ENCODE results near the gene CCDC188.

DNA sequence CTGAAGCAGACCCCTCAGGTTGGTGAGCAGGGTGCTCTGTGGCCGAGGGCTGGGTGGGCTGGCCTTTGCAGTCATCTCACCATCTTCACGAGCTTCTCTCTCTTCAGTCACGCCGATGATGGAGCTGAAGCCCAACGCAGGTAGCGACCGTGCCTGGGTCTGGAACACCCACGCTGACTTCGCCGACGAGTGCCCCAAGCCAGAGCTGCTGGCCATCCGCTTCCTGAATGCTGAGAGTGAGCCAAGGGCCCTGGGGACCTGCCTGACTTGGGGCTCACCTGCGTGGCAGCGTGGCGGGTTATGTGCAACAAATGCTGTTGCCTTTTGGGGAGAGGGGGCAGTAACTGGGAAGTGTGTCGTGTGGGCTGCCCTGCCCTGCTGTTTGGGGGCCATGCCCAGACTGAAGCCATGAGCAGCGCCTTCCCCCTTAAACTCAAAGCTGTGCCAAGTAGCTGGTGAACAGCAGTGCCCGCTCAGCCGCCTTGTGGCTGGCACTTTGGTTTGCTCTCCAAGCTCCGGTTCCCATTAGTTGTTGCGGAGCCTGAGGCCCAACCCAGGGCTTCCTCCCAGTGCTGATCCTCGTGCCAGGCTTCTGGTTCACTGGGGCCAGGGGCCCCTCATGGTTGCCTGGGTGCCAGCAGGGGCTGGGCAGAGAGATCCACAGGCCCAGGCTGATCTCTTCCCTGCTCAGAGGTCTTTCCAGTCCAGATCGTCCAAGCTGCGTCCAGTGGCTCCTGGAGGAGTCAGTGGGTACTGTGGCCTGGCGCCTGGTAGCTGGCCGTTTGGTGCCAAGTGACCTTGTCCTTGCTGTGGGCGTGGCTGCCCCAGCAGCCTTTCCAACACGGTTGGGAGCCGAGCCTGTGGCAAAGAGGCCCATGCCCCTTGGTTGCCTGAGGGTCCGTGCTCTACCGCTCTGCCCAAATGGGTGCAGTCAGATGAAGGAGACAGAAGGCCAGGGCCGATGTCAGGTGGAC, 25.4 kb downstream of the CCDC188 start:
- no peak for TF ChIP-seq ZHX1 (CRISPR knock-in tag; IDR thresholded peaks at IDR 0.05; ENCODE audit: low read depth)
- TF ChIP-seq, protein P1, sequence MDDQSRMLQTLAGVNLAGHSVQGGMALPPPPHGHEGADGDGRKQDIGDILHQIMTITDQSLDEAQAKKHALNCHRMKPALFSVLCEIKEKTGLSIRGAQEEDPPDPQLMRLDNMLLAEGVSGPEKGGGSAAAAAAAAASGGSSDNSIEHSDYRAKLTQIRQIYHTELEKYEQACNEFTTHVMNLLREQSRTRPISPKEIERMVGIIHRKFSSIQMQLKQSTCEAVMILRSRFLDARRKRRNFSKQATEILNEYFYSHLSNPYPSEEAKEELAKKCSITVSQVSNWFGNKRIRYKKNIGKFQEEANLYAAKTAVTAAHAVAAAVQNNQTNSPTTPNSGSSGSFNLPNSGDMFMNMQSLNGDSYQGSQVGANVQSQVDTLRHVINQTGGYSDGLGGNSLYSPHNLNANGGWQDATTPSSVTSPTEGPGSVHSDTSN (CRISPR knock-in tag; IDR thresholded peaks at IDR 0.05; ENCODE audit: borderline replicate concordance) = no peak
- no peak for TF ChIP-seq EED (CRISPR knock-in tag; IDR thresholded peaks at IDR 0.05)
- no peak for TF ChIP-seq CTCF (CRISPR knock-in tag; IDR thresholded peaks at IDR 0.05)
- TF ChIP-seq SMC3 (IDR thresholded peaks at IDR 0.05; ENCODE audit: low read length) = no peak
